Mesothelial cell of epicardium (in vitro differentiated cells): ENCODE data around the gene ZNF195. TPM values are rescaled to one million over a fixed set of nuclear protein-coding genes. Genes with fewer than 3 reads are reported as not detected.
"Not testable (repeated sequence)": the region's sequence is repeated elsewhere in the genome, so short reads cannot be mapped to it uniquely, and the experiment has no call there.

Experiments used
- DNase-seq, 2 experiments: peaks; one replicate each; pipeline ENCODE4 v3.0.0; 2021; ENCODE audit warnings: low spot score in 2 of 2; ENCODE audit not compliant: unreplicated experiment in 2 of 2
- H3K27ac Mint-ChIP-seq: 2 replicates; pipeline ENCODE4 v1.8.0; 2021; ENCODE audit warnings: mixed read lengths
- H3K27me3 Mint-ChIP-seq: 2 replicates; pipeline ENCODE4 v1.8.0; 2021; ENCODE audit warnings: low read depth, mixed read lengths
- H3K36me3 Mint-ChIP-seq: 2 replicates; pipeline ENCODE4 v1.8.0; 2021; ENCODE audit warnings: mixed read lengths
- H3K4me1 Mint-ChIP-seq: 2 replicates; pipeline ENCODE4 v1.8.0; 2021; ENCODE audit warnings: mixed read lengths
- H3K4me3 Mint-ChIP-seq: 2 replicates; pipeline ENCODE4 v1.8.0; 2021; ENCODE audit warnings: mild to moderate bottlenecking, moderate library complexity, mixed read lengths
- H3K9me3 Mint-ChIP-seq: 2 replicates; pipeline ENCODE4 v1.8.0; 2021; ENCODE audit warnings: mixed read lengths
- total RNA-seq: library from RNA; stranded (reverse); gene quantifications from 3 replicates; pipeline ENCODE4 v1.2.1, GENCODE V29; 2021
- TF ChIP-seq, protein P1 (sequence below): fragments of 200-600 bp; sonication (generic); IDR thresholded peaks from one replicate; pipeline ENCODE4 v1.5.0; 2021; ENCODE audit warnings: antibody characterized with exemption; ENCODE audit not compliant: unreplicated experiment

The ZNF195 gene
- total RNA-seq, 1 donor from 2014 or later = 59.5 TPM

DNA sequence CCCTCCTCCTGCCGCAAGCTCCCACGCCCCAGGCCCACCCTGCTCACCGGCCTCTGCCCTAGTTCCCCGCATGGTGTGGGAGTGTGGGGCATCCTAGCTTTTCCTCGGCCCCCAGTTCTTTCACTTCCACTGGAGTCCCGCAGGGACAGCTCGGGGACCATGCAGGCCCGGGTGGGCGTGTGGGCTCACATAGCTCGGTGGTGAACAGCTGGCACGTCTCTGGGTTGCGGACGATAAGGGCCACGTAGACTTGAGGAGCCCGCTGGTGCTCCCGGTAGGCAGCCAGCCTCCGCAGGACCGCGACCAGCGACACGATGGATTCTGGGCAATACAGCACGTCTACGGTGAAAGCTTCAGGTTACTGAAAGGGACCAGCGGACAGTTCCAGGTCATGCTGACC is 34.7 kb upstream of the ZNF195 start:
- not testable (repeated sequence) for DNase-seq, H3K27me3 Mint-ChIP-seq, H3K27ac Mint-ChIP-seq, H3K4me1 Mint-ChIP-seq, H3K9me3 Mint-ChIP-seq, H3K4me3 Mint-ChIP-seq, H3K36me3 Mint-ChIP-seq

DNA sequence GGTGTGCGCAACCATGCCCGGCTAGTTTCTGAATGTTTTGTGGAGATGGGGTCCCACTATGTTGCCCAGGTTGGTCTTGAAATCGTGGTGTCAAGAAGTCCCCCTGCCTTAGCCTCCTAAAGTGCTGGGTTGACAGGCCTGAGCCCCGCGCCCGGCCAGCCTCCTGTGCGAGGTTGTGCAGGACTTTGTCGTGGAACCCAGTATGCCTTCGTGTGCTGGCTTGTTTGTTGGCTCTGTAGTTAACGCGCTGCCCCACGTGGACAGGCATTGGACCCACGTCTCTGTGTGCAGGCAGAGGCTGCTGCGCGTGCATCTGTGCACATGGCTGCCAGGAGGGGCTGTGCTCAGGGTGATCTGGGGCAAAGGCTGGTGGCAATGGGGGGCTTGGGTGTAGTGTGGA is 33.9 kb upstream of the ZNF195 start:
- H3K27ac Mint-ChIP-seq = no peak overlapping the region
- H3K36me3 Mint-ChIP-seq = no peaks in the 10 kb centered on the region
- H3K27me3 Mint-ChIP-seq = no peaks in the 10 kb centered on the region
- no peak for DNase-seq
- H3K9me3 Mint-ChIP-seq = no peaks in the 10 kb centered on the region
- H3K4me1 Mint-ChIP-seq = no peaks in the 10 kb centered on the region
- no peak overlapping the region for H3K4me3 Mint-ChIP-seq
- TF ChIP-seq, protein P1, sequence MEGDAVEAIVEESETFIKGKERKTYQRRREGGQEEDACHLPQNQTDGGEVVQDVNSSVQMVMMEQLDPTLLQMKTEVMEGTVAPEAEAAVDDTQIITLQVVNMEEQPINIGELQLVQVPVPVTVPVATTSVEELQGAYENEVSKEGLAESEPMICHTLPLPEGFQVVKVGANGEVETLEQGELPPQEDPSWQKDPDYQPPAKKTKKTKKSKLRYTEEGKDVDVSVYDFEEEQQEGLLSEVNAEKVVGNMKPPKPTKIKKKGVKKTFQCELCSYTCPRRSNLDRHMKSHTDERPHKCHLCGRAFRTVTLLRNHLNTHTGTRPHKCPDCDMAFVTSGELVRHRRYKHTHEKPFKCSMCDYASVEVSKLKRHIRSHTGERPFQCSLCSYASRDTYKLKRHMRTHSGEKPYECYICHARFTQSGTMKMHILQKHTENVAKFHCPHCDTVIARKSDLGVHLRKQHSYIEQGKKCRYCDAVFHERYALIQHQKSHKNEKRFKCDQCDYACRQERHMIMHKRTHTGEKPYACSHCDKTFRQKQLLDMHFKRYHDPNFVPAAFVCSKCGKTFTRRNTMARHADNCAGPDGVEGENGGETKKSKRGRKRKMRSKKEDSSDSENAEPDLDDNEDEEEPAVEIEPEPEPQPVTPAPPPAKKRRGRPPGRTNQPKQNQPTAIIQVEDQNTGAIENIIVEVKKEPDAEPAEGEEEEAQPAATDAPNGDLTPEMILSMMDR = no peak

DNA sequence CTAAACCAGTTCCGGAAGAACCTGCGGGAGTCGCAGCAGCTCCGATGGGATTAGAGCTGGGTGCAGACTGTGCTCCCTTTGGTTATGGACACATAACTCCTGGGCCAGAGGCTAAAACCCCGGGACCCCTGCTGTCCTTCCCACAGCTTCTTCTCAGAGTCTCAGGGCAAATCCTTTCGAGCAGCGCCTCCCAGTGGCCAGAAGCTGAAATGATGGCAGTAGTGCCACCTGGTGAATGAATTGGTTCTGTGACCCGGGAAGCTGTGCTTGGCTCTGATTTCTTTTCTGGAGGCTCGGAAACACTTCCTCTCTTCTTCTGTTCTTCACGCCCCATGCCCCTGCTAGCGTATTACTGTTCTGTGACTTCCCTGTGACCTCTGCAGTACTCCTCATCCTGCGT is 29.8 kb upstream of the ZNF195 start:
- H3K36me3 Mint-ChIP-seq, H3K4me1 Mint-ChIP-seq, H3K27me3 Mint-ChIP-seq, H3K9me3 Mint-ChIP-seq, H3K27ac Mint-ChIP-seq, H3K4me3 Mint-ChIP-seq: not testable (repeated sequence)
- peak in 1 of 2 experiments; percentile 74 for DNase-seq
- TF ChIP-seq, protein P1 = peak; percentile 70

DNA sequence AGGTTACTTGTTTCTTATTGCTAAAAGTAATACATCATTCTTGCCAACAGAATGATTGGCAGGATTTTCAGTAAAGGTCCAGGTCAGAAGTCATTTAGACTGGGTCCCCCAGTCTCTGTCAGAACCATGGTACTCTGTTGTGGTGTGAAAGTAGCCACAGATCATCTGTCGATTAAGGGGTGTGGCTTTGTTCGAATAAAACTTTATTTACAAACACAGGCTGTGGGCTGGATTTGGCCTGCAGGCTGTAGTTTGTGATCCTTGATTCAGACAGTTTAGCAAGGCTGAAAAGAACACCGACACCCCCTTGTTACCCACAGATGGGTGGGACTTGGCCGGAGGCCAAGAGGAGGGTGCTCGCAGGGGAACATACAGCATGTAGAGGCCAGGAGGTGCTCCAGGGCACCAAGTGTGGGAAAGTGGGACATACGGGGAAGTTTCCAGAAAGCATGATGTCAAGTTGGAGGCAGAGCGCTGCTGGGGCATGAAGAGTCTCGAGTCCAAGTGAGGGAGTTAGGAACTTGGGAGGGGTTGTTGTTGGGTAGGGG is 29.2 kb upstream of the ZNF195 start:
- not testable (repeated sequence) for H3K9me3 Mint-ChIP-seq, H3K4me1 Mint-ChIP-seq, H3K4me3 Mint-ChIP-seq, H3K27ac Mint-ChIP-seq, H3K27me3 Mint-ChIP-seq, DNase-seq, H3K36me3 Mint-ChIP-seq

DNA sequence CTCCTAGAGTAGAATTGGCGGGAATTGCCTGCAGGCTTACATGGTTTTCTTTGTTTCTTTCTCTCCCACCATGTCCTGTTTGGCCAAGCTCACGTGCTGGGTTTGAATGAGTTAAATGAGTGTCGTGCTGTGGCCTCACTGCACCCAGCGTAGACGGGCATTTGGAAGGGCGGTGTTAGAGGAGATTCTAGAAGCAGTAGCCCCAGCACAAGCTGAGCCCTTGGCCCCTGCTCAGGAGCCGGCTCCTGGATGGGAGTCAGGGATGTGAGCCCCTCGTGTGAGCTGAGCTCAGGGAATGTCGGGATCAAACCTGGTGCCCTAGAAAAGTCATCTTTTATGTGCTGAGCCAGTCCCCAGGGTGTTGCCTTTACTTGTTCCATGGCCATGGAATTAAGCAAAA is 28.0 kb upstream of the ZNF195 start:
- H3K4me3 Mint-ChIP-seq, H3K4me1 Mint-ChIP-seq, H3K27me3 Mint-ChIP-seq, DNase-seq, H3K9me3 Mint-ChIP-seq, H3K36me3 Mint-ChIP-seq, H3K27ac Mint-ChIP-seq: not testable (repeated sequence)

DNA sequence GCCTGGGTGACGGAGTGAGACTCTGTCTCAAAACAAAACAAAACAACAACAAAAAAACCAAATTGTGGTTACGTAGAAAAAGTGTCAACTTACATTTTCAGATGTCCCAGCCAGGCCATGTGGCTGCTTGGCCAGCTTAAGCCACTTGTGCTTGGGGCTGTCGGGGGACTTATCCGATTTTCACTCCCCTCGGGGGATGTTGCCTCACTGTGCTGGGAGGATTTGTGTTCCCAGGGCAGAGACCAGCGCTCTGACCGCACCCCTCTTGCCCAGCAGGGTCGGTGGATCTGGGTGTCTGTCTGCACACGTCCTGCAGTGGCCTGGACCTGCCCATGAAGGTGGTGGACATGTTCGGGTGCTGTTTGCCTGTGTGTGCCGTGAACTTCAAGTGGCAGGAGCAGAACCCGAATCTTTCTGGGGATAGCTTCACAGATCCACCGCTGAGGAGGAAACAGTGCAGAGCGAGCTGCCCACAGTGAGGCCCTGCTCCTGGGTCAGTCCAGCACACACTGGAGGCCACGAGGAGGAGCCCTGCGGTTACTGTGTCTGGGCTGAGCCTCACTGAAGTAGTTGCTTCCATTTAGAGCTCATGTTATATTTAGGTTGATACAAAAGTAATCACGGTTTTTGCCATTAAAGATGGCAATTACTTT is 27.4 kb upstream of the ZNF195 start:
- H3K27me3 Mint-ChIP-seq, H3K4me3 Mint-ChIP-seq, DNase-seq, H3K4me1 Mint-ChIP-seq, H3K9me3 Mint-ChIP-seq, H3K36me3 Mint-ChIP-seq, H3K27ac Mint-ChIP-seq: not testable (repeated sequence)

DNA sequence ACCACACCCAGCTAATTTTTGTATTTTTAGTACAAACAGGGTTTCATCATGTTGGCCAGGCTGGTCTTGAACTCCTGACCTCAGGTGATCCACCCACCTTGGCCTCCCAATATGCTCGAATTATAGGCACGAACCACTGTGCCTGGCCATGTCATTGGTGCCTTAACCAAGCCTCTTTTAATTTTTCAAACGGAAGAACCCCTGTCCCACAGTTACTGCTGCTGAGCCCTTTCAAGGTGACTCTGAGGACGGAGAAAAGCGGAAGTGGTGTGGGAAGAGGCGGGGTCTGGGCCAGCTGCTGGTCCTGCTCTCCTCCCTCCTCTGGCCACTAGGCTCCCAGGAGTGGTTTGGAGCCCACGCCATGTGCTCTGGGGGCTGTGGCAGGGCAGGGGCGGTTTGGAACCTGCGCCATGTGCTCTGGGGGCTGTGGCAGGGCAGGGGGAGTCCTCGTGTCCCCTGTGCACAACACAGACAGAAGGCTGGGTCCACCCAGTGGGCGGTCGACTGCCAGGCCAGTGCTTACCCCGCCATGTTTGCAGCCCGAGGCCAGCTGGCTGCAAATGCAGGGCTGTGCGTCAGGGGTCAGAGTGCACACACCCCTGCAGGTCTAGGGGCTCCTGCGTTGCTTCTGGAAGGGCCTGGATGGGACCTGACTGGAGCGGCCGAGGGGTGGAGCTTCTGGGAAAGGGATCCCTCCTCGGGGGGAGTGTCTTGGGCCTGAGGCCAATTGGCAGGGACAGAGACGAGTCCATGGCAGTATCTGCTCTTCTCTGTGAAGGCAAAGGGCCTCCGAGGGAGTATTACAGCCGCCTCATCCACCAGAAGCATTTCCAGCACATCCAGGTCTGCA is 25.4 kb upstream of the ZNF195 start:
- not testable (repeated sequence) for DNase-seq, H3K36me3 Mint-ChIP-seq, H3K4me3 Mint-ChIP-seq, H3K9me3 Mint-ChIP-seq, H3K4me1 Mint-ChIP-seq, H3K27ac Mint-ChIP-seq, H3K27me3 Mint-ChIP-seq

DNA sequence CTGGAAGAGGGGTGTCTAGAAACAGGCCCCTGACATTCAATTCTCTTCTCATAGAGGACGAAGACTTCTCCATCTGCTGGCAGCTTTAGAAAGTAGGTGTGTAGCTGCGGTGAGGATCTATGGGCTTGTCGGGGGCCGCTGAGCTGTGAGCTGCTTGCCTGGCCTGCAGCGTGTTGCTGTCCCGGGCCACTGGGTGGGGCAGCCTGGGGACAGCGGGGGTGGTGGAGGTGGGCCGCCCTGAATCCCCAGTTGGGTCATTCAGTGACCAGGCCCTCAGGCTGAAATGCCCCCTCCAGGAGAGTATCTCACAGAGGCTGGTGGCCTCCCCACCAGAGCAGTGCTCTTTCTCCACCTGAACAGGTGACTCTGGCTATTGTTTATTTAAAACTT is 23.9 kb upstream of the ZNF195 start:
- H3K4me3 Mint-ChIP-seq, H3K27me3 Mint-ChIP-seq, H3K9me3 Mint-ChIP-seq, DNase-seq, H3K27ac Mint-ChIP-seq, H3K4me1 Mint-ChIP-seq, H3K36me3 Mint-ChIP-seq: not testable (repeated sequence)

DNA sequence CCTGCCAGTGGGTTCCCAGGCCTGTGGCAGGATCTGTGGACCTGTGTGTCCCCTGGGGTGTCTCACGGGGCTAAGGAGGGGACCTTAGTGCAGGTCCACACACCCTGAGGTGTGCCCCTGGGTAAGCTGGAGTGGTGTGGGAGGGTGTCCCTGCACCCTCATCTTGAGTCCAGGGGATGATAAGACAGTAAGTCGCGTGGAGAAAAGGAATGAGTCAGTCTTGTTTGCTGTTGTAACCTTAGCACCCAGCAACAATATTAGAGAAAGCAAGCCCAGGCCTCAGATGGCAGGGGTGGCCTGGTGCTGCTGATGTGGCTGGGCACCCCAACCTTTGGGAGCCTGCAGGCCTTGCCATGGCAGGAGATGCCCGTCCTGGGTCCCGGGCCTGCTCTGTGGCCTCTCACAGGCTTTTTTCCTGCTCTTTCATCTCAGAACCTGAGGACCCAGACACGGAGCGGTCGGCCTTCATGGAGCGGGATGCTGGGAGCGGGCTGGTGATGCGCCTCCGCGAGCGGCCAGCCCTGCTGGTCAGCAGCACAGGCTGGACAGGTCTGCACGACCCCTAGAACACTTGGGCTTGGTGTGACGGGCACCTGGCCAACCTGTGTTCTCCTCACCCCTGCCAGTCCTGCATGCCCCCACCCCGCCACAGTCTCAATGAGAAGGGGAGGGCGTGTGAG is 23.4 kb upstream of the ZNF195 start:
- H3K4me1 Mint-ChIP-seq, DNase-seq, H3K27ac Mint-ChIP-seq, H3K9me3 Mint-ChIP-seq, H3K27me3 Mint-ChIP-seq, H3K36me3 Mint-ChIP-seq, H3K4me3 Mint-ChIP-seq: not testable (repeated sequence)

DNA sequence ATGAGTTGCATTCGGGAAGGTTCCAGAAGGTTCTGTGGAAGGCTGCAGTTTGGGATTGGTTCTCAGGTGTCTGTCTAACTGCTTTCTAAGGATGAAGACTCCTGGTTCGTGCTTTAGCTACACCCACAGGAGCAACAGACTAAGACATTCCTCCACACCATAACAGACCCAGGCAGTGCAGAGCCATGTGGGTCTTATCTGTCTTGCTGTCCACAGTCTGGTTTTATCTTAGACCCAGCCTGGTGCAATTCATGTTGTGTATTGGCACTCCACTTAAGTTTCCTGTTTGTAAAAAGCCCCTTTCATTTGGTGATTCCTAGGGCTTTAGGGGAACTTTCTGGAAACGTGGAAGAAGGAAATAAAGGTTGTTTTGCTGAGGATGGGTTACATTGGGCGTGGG is 22.1 kb upstream of the ZNF195 start:
- not testable (repeated sequence) for H3K36me3 Mint-ChIP-seq, H3K9me3 Mint-ChIP-seq, H3K4me3 Mint-ChIP-seq, H3K27me3 Mint-ChIP-seq, H3K27ac Mint-ChIP-seq, H3K4me1 Mint-ChIP-seq, DNase-seq

DNA sequence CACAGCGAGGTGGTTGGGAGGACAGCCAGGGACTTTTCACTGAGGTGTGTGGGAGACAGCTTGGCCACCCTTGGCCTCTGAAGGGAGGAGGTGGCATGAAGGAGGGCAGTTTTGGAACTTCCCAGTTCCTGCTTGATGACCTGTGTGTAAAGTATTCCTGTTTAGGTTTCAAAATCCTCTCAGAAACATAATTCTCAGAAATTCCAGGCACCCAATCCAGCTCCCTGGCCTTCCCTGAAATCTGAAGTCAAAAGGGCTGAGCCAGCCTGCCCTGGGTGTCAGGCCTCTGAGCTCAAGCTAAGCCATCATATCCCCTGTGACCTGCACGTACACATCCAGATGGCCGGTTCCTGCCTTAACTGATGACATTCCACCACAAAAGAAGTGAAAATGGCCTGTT is 19.6 kb upstream of the ZNF195 start:
- H3K27me3 Mint-ChIP-seq, H3K9me3 Mint-ChIP-seq, H3K27ac Mint-ChIP-seq, H3K4me3 Mint-ChIP-seq, H3K4me1 Mint-ChIP-seq, DNase-seq, H3K36me3 Mint-ChIP-seq: not testable (repeated sequence)

DNA sequence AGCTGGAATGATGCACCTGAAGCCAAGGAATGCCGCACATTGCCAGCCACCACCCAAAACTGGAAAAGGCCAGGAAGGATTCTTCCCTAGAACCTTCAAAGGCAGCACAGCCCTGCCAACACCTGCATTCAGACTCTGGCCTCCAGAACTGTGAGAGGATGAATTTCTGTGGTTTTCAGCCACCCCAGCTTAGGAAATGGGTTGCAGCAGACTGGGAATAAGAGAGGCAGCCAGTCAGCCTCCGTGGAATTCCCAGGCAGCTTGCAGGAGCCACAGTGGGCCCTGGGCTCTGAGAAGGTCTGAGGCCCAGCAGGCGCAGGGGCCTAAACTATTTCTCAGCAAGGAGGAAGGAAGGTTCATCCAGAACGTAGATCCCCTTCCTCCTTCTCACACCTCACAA is 19.2 kb upstream of the ZNF195 start:
- not testable (repeated sequence) for H3K27ac Mint-ChIP-seq, H3K36me3 Mint-ChIP-seq, H3K4me1 Mint-ChIP-seq, DNase-seq, H3K4me3 Mint-ChIP-seq, H3K9me3 Mint-ChIP-seq, H3K27me3 Mint-ChIP-seq
